ENCODE measurements around the gene CALHM5.

DNA sequence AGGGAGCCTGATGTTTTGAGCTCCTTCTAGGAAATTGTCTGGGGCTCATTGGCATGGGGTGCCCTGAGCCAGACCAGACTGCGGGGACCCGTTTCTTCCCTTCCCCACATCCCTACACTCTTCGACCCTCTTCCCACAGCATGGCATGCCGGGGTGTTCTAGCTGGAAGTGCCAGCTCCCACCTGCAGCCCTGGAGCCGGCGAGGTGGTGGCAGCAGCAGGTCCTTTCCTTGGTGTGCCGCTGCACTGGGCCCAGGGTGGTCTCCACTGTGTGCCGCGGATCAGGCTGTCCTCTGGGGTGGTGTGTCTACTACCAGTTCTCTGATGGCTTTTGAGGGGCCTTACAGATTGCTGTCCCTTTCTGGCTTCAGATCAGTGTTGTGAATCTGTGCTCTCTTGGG lies 52.4 kb downstream of the CALHM5 start:
- no peak for TF ChIP-seq SMC3 (IDR thresholded peaks at IDR 0.05; ENCODE audit: low read depth, low read length)
- no peak for TF ChIP-seq BHLHE40 (IDR thresholded peaks at IDR 0.05; ENCODE audit: low read depth, low read length)
- TF ChIP-seq POLR2A (IDR thresholded peaks at IDR 0.05; ENCODE audit: low read depth, low read length): no peak
- no peak for TF ChIP-seq MAFK (IDR thresholded peaks at IDR 0.05; ENCODE audit: low read depth, low read length)
- TF ChIP-seq CTCF (conservative IDR thresholded peaks at IDR 0.05; ENCODE audit: low read depth, low read length): no peak
- no peak for TF ChIP-seq MXI1 (IDR thresholded peaks at IDR 0.05; ENCODE audit: borderline replicate concordance, low read depth, low read length)
- no peak for TF ChIP-seq RAD21 (IDR thresholded peaks at IDR 0.05; ENCODE audit: low read length)
- TF ChIP-seq CEBPB (IDR thresholded peaks at IDR 0.05; ENCODE audit: low read depth, low read length): no peak
- TF ChIP-seq RFX5 (IDR thresholded peaks at IDR 0.05; ENCODE audit: low read depth, low read length): no peak
- no peak for TF ChIP-seq ELK1 (IDR thresholded peaks at IDR 0.05; ENCODE audit: borderline replicate concordance, low read depth, low read length)
